ENCODE measurements around the gene CRKL.

Gene CRKL

GRCh38 chr22:20963201-20964052 is 46.2 kb downstream of the CRKL start:
- TF ChIP-seq, protein P1, sequence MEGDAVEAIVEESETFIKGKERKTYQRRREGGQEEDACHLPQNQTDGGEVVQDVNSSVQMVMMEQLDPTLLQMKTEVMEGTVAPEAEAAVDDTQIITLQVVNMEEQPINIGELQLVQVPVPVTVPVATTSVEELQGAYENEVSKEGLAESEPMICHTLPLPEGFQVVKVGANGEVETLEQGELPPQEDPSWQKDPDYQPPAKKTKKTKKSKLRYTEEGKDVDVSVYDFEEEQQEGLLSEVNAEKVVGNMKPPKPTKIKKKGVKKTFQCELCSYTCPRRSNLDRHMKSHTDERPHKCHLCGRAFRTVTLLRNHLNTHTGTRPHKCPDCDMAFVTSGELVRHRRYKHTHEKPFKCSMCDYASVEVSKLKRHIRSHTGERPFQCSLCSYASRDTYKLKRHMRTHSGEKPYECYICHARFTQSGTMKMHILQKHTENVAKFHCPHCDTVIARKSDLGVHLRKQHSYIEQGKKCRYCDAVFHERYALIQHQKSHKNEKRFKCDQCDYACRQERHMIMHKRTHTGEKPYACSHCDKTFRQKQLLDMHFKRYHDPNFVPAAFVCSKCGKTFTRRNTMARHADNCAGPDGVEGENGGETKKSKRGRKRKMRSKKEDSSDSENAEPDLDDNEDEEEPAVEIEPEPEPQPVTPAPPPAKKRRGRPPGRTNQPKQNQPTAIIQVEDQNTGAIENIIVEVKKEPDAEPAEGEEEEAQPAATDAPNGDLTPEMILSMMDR (IDR thresholded peaks at IDR 0.05): no peak
- Histone ChIP-seq H3K9me3 (no peaks in the 10 kb centered on the region), H3K27ac (no peak overlapping the region), H3K27me3 (peaks cover 37% of the 10 kb centered on the region), H3K36me3 (no peaks in the 10 kb centered on the region), H3K4me3 (ENCODE audit: low read depth in 1 of 2, low read length in 1 of 2) (no peak overlapping the region), H3K4me1 (ENCODE audit: control insufficient read depth in 1 of 2, insufficient read depth in 1 of 2, low read depth in 1 of 2, low read length in 1 of 2) (peaks cover 5 to 15% of the 10 kb centered on the region in 2 experiments)

- TF ChIP-seq, protein P1 (IDR thresholded peaks at IDR 0.05): no peak
- H3K9me3 ChIP-seq: no peaks in the 10 kb centered on the region
- H3K4me3 ChIP-seq (ENCODE audit: low read depth in 1 of 2, low read length in 1 of 2): no peak overlapping the region
Observed at GRCh38 chr22:20964090-20964798, 47.0 kb downstream of the CRKL start.

GRCh38 chr22:20964799-20965103 is 47.5 kb downstream of the CRKL start:
- H3K4me1 ChIP-seq (ENCODE audit: control insufficient read depth in 1 of 2, insufficient read depth in 1 of 2, low read depth in 1 of 2, low read length in 1 of 2): peaks cover 6 to 18% of the 10 kb centered on the region in 2 experiments
- no peak overlapping the region for H3K27ac ChIP-seq
- peaks cover 37% of the 10 kb centered on the region for H3K27me3 ChIP-seq
- H3K9me3 ChIP-seq: no peaks in the 10 kb centered on the region
- TF ChIP-seq, protein P1 (IDR thresholded peaks at IDR 0.05): no peak
- H3K36me3 ChIP-seq: no peaks in the 10 kb centered on the region
- no peak overlapping the region for H3K4me3 ChIP-seq (ENCODE audit: low read depth in 1 of 2, low read length in 1 of 2)

More at GRCh38 chr22:20964090-20964798, 47.0 kb downstream of the CRKL start:
- no peak overlapping the region for H3K27ac ChIP-seq
- peaks cover 6 to 18% of the 10 kb centered on the region in 2 experiments for H3K4me1 ChIP-seq (ENCODE audit: control insufficient read depth in 1 of 2, insufficient read depth in 1 of 2, low read depth in 1 of 2, low read length in 1 of 2)
- H3K36me3 ChIP-seq: no peaks in the 10 kb centered on the region
- peaks cover 37% of the 10 kb centered on the region for H3K27me3 ChIP-seq

GRCh38 chr22:20965104-20965887 is 48.1 kb downstream of the CRKL start:
- TF ChIP-seq, protein P1 (IDR thresholded peaks at IDR 0.05): no peak
- Histone ChIP-seq H3K27ac (no peak overlapping the region), H3K4me3 (ENCODE audit: low read depth in 1 of 2, low read length in 1 of 2) (peak overlapping the region in 1 of 2 experiments; percentile 35), H3K36me3 (no peaks in the 10 kb centered on the region), H3K9me3 (no peaks in the 10 kb centered on the region), H3K27me3 (peaks cover 37% of the 10 kb centered on the region), H3K4me1 (ENCODE audit: control insufficient read depth in 1 of 2, insufficient read depth in 1 of 2, low read depth in 1 of 2, low read length in 1 of 2) (peaks cover 6 to 18% of the 10 kb centered on the region in 2 experiments)

All from neutrophil (primary cell).